IPS-NIHi11 (cell line): ENCODE data around the gene SSBP4.

Experiments used
- DNase-seq: peaks from one replicate; pipeline ENCODE4 v3.0.0; 2012; ENCODE audit warnings: mixed read lengths, low spot score

SSBP4 gene

DNA sequence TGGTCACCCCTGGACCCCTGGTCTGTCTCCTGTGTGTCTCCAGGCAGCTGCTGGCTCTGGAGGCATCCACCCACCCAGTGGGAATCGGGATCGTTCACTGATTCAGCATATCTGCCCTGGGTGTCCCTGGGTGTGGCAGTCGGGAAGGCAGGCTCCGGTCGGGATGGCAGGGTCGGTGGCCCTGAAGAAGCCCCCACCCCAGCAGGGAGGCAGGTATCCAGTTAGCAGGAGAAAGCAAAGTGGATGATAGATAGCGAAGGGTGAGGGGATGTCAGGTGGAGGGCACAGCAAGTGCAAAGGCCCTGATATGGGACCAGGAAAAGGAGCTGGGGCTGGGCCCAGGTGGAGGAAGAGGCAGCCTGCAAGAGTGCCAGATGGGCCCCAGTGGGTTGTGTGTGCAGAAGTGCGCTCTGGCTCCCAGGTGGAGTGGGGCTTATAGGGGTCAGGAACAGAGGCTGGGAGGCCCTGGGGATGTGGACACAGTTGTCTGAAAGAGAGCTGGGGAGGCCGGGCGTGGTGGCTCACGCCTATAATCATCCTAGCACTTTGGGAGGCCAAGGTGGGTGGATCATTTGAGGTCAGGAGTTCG is 2.3 kb downstream of the SSBP4 start:
- no peak for DNase-seq

DNA sequence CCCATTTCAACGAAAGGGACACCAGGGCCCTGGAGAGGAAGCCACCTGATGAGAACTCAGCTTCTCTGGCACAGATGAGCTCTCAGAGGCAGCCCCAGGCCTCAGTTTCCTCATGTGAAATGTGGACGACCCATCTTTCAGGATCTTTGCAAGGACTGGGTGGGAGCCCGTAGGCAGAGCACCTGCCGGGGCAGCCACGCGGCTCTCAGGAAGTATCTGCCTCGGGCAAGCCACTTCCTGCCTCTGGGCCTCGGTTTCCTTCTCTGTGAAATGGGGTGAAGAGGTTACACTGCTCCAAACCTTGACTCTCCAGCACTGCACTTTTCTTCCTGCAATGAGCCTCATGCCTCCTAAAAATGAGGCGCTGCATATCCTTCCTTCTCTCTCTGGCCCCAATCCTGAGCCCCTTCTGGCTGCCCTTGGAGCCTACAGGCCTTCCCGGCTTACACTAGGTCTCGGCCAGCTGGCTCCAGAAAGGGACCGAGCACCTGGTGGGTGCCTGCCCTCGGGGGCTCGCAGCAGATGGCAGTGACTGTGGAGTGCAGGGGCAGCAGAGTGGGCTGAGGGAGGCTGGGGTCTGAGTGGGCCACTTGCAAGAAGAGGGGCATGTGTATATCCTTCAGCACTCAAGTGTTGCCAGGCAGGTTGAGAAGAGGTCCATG is 3.5 kb downstream of the SSBP4 start:
- DNase-seq: no peak

DNA sequence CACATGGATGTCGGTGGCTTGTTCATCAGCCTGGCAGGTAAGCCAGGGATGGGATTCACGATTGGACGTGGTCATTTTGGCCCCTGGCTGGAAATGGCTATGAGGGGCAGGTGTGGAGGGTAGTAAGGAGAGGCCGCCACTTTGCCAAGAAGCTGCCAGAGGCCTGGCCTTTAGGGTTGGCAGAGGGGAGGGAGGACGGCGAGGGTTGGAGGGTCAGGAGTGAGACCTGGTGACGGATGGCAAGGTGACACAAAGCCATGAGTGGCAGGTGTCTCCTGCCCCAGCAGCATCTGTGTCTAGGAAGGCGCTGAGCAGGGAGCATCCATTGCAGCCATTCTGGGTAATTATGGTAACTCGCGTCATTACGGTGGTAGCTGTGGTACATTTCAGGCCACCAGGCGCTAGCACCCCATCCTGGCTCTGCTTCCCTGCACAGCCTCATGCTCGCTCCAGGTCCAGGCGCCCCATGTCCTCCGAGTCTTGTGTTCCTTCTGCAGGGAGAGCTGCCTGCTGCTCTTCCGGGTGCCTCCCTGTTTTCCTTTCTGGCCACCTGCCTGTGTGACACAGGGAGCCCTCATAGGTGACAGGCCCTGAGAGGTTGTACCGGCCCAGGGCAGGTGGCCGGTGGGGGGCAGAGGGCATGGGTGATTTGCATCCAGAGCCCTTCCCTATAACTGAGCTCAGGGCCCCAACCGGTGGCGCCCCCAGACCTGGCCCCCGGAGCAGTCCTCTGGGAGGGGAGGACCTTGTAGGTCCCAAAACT is 4.2 kb downstream of the SSBP4 start:
- DNase-seq: no peak

DNA sequence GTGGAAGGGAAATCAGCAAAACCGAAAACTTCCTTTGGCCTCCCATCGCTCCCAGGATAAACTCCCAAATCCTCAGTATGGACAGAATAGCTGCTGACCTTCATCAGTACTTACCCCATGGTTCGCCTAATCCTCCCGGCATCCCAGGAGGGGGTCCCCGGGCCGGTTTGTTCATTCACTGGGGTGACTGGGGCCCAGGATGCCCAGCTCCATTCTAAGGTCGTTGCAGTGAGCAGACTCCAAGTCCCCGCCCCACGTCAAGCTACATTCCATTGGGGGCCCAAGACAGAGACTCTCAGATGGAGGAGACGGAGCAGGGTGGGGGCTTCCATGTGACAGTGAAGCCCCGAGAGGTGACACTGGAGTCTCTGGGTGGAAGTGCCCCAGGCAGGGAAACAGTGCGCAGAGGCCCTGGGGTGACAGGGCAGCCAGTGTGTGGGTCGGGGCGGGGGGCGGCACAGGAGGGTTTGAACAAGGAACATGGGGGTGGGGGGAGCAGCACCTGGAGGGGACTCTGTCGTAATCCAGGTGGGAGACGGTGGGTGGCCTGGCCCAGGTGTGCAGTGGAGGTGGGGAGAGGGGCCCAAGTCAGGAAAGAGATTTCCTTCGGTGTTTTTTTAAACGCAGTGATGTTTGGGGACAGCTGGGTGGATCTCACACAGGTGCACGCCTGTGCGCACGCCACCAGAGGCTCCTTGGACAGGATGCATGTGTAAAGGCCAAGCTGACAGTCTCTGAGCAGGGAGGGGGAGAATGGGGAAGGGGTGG is 5.1 kb downstream of the SSBP4 start:
- DNase-seq: no peak

DNA sequence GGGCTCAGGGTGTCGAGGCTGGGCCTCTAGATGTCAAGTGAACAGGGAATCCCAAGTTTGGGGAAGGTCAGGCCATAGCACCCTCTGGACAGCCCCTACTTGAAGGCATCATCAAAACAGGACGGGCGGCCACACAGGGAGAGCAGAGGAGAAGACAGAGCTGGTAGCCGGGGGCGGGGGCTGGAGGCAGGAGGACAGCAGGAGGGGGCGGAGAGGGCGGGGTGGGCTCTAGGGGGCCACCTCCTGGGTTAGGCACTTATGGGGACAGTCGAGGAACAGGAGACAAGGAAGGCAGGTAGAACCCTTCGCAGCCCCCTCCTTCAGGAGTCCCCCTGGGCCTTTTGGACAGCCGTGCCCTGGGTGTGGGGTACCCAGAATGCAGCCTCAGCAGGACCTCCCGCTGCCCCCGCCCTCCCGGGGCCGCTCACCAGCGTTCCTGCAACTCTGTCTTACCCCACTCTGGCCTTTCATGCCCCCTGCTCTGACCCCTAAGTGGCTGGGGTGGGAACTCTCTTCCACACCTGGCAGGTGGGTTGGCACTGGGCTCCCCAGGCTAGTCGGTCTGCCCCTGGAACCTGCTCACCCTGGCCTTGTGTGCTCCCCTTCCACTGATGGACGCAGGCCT is 5.8 kb downstream of the SSBP4 start:
- DNase-seq: no peak

DNA sequence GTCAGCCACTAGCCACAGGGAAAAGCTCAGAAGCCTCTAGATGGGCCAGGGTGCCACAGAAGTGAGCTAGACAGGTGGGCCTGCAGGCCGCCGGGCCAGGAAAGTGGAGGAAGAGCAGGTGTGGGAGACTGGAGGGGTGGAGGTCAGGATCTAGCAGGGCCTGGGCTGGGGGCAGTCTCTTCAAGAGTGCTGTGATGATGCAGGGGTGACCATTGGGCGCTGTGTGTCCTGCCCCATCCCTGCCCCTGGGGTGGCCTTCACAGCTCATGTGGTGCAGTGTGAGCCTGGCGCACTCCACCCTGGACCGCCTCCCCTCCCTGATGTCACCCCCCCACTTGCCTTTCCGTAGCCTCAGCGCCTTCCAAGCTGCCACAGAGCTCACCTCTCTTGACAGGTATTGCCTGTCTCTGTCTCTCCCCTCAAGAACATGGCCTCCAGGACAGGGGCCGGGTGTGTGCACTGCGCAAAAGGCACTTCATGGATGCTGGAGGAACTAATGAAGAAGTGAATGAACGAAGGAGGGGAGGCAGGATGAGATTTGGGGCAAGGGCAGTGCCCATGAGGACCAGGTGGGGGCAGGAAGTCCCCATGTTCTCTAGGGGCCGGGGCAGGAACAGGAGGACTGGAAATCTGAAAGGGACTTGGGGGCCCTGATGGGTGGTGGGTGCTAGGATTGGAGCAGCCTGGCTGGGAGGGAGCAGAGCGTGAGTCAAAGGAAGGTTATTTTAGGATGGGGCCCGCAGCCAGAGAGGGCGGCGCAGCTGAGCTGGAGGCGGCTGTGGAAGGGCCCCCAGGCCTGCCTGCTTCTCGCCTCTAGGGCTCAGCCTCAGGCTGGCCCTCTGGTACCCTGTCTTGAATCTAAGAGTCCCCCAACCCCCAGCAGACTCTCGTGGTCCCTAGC is 6.6 kb downstream of the SSBP4 start:
- no peak for DNase-seq

DNA sequence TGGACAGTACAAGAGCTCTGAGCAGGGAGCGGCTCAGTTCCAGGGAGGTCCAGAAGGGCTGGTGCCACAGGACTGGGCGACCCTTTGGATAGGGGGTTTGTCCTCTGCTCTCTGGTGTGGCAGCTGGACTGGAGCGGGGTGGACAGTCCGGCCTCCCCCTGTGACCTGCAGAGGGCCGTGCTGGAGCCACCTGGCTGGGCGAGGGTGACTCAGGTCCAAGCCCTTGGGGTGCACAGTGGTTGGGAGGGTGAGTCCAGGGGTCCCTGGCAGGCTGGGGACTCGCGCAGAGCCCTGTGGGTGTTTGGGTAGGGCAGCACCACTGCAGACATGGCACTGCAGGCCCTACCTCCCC is 7.2 kb downstream of the SSBP4 start:
- DNase-seq: no peak

DNA sequence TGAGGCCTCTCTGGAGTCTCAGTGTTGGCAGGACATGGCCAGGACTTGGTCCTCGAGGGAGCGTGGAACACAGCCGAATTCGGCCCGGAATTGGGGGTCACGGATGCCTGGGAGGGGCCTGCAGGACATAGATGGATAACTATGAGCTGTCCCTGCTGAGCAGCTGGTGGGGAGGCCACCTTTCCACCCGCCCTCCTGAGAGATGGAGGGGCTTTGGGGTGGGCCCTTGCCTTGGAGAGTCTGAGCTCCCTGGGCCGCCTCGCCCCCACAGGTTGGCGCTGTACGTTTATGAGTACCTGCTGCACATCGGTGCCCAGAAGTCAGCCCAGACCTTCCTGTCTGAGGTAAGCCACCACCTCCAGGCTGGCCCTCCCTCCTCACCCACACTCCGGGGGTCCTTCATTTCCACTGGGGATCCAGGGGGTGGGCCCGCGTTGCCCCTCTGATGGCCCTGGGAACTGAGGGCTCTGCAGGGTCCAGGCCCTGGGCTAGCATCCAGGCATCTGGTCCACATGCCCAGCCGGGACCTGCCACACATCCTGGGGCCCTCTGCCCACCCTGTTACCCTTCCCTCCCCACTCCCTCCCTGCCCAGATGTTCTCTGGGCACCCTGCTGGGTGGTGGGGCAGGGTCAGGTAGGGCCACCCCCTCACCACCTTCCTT is 8.0 kb downstream of the SSBP4 start:
- no peak for DNase-seq

DNA sequence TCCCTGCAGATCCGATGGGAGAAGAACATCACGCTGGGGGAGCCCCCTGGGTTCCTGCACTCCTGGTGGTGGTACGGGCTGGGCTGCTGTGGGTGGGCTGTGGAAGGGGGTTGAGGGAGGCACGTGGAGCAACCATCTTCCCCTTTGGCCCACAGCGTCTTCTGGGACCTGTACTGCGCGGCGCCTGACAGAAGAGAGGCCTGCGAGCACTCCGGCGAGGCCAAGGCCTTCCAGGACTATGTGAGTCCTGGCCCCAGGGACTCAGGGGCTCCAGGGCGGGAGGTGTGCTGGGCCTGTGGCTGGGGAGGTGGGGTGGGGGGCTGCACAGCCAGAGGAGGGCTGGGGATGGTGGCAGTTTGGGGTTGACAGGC is 8.5 kb downstream of the SSBP4 start:
- no peak for DNase-seq

DNA sequence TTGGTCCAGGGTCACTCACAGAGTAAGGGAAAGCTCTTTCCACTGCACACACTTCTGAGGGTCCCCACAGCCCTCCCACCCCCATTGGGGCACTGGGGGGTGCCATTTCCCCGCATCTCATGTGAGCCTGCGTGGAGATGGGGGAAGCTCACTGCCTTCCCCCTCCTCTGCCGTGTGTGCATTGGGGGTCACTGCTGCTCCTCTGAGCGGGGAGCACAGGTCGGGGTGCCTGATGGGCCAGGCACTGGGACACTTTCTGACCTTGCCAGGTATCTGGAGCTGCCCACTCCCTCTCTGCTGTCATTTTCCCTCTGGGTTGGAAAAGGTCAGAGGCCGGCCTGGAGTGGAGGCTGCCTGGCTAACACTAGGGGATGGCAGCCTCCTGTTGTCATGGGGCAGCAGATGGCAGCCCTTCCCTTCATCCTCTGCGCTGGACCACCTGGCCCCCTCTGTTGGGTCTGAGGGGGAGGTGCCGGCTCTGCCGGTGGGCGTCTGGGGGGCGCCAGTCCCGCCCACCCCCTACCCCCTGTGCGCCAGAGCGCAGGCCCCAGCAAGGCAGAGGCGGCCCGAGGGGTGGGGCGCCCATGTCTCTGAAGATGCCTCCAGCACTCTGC is 9.1 kb downstream of the SSBP4 start:
- DNase-seq: no peak

DNA sequence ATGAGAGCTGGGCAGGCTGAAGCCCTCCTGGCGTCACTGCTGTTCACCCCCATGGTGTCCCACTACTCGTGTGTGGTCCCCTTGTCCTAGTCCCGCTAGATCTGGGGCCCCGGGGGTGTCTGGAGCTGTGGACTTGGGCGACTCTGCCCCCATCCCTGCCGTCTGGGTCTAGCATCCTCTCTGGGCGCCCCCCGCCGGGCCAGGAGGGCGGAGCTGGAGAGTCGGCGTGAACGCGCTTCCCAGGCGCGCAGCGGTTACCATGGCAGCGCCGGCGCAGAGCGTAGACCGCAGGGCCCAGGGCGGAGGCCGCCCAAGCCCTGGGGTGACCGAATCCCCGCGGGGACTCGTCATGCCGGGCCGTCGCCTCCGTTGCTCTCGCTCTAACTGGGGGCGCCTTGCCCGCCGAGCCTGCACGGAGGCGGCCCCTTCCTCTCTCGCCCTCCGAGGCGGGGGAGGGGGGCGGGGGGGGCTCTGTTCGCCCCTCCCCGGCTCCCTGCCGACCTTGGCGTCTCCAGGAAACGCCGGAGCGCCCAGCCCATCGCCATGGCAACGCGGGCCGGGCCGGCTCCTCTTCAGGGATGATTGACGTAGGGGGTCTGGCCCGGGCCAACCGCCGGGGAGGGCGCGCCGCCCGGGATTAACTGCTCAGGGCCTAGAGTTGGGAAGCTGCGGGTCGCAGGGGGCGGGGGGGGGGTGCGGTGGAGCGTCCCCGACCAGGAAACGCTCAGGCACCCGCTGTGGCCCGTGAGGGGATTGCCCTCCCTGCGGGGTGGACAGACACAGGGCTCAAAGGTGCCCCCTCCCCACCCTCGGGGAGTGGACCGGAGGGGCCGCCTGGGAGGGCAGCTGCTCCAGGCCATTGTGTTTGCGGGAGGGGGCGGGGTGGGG is 9.8 kb downstream of the SSBP4 start:
- DNase-seq: peak; percentile 95

DNA sequence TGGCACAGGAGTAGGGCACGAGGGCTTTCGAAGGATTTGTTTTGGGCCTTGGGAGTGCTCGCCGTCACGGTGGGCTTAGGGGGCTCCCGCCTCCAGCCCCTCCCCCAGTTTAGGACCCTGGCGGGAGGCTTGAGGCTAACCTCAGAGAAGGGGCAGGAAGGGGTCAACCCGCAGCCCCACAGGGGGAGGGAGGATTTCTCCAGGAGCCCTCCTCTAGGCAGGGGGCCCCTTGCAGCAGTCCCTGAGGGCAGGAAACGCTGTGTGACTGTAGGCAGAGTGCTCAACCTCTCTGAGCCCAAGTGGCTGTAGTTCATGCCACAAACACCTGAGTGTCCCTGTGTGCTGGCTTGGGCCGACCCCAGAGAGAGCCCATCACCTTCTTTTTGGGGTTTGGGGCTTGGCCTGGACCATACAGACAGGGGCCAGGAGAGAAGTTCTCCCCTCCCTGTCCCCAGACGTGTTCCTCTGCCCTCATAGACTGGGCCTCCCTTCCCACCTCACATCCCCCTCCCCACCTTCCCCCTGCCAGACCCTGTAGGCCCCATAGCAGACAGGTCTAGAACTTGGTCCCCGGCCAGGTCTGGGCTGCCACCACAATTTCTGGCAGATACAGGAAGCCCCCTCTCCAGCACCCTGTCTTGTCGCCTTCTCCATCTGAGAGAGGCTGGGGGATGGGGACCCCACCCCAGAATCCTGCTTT is 10.7 kb downstream of the SSBP4 start:
- DNase-seq: no peak

DNA sequence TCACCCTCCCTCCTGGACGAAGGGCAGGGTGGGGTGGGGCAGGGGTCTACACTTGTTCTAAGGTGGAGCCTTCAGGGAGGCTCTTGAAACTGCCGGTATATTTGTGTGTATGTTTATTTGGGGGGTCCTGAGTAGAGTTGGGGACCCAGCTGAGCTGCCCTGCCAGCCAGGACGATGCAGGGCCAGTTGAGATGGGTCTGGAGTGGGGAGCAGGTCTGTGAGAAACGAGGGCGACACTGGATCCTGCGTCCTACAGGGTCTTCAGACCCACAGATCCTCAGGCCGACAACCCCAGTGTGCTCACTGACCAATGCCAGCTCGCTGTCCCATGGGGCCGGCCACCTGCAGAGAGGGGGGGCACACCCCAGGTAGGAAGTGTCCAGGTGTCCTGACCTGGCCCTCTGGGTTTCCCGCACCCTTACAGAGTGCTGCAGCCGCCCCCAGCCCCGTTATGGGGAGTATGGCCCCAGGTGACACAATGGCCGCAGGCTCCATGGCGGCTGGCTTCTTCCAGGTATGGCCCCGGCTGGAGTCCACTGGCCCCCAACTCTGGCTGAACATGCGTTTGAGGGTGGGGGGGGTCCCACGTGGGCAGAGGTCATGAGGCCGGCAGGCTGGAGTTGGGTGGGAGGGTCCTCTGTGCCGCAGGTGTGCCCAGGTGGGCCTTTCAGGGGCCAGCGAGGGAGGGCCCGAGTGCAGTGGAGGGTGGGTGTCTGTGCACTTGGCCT is 11.4 kb downstream of the SSBP4 start:
- no peak for DNase-seq

DNA sequence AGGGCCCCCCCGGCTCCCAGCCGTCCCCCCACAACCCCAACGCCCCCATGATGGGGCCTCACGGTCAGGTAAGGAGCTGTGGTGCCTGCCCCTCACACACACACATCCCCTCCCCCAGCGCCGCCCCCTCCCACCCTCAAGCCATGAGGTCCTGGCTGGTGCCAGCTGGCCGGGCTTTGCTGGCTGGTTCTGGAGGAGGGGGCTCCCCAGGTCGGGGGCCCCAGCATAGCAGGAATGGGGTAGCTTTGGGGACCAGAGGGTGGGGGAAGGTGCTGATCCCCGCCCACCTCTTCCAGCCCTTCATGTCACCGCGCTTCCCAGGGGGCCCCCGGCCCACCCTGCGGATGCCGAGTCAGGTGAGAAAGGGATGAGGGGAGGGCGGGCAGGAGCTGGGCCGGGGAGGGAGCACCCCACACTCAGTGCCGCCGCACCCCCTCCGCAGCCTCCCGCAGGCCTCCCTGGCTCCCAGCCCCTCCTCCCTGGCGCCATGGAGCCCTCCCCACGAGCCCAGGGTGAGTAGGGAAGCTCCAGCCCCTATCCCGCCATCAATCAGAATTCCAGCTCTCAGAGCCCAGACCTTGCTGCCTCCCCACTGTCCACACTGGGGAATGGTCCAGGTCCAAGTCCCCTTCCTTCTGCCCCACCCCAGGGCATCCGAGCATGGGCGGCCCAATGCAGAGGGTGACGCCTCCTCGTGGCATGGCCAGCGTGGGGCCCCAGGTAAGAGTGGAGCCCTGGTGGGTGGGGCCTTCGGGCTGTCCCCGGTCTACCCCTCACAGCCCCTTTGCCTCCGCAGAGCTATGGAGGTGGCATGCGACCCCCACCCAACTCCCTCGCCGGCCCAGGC is 12.4 kb downstream of the SSBP4 start:
- no peak for DNase-seq

DNA sequence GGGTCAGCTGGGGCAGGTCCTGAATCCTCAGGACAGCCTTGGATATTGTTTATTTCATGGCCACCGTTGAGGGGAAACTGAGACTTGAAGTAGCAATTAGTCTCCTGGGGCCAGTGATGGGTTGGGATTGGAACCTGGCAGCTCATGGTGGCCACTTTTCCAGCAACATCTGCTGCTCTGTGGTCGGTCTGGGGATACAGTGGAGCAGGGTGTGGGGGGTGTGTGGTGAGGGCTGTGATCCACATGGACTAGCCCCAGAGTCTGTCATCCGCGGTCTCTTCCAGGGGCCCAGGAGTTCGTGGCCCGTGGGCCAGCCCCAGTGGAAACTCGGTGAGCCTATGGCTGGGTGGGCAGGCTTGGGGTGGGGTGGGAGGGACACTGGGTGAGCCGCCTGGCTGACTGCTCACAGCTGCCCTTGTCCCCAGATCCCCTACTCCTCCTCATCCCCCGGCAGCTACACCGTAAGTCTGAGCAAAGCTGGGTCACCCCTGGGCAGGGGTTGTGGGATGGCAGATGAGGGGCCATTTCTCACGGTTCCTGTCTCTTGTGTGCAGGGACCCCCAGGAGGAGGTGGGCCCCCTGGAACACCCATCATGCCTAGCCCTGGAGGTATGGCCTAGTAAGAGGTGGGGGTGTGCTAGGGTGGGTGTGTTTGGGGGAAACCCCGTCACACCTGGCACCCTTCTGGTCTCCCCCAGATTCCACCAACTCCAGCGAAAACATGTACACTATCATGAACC is 13.2 kb downstream of the SSBP4 start:
- DNase-seq: no peak

DNA sequence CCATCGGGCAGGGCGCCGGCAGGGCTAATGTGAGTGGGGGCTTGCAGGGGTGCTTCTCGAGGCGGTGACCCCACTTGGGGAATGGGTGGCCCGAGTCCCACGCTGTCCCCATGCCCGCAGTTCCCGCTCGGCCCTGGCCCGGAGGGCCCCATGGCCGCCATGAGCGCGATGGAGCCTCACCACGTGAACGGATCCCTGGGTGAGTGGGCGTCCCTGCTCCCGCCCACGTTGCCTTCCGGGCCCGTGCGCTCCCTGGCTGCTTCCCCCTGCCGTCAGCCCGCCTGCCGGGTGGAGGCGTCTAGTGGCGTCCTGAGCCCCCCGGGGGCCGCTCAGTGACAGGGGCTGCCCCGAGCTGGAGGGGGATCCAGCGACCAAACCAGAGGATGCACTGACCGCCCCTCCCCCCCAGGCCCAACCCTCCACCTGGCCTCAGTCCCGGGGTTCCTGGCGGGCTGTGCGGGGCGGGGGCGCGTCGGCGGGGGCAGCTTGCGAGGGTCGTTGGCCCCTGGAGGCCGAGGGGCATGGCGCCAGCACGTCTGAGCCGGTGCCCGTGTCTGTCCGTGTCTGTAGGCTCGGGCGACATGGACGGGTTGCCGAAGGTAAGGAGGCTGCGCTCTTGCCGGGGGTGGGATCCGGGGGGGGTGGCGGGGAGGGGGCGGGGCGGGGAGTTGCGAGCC is 14.0 kb downstream of the SSBP4 start:
- DNase-seq: peak; percentile 32
